ENCODE results near the gene RPUSD2.

- TF ChIP-seq CTCF (IDR thresholded peaks at IDR 0.05) (no peak), POLR2A (IDR thresholded peaks at IDR 0.05) (no peak)
These were observed 35.2 kb upstream of the RPUSD2 start for GRCh38 chr15:40533763-40534364.
